Tongue (tissue), 2 donors: ENCODE results near the gene JAK1. TPM values are rescaled to one million over a fixed set of nuclear protein-coding genes. Genes with fewer than 3 reads are reported as not detected.

Experiments
- DNase-seq: peaks from one replicate; pipeline ENCODE4 v3.0.0-alpha.2; 2015
- total RNA-seq: library from RNA; depleted of rRNA; stranded (reverse); fragments of >200 nt; gene quantifications from one replicate; pipeline ENCODE4 v1.2.3, GENCODE V29; 2014

JAK1 gene
- total RNA-seq, 1 donor from 2014 or later, result 85.6 TPM

DNA sequence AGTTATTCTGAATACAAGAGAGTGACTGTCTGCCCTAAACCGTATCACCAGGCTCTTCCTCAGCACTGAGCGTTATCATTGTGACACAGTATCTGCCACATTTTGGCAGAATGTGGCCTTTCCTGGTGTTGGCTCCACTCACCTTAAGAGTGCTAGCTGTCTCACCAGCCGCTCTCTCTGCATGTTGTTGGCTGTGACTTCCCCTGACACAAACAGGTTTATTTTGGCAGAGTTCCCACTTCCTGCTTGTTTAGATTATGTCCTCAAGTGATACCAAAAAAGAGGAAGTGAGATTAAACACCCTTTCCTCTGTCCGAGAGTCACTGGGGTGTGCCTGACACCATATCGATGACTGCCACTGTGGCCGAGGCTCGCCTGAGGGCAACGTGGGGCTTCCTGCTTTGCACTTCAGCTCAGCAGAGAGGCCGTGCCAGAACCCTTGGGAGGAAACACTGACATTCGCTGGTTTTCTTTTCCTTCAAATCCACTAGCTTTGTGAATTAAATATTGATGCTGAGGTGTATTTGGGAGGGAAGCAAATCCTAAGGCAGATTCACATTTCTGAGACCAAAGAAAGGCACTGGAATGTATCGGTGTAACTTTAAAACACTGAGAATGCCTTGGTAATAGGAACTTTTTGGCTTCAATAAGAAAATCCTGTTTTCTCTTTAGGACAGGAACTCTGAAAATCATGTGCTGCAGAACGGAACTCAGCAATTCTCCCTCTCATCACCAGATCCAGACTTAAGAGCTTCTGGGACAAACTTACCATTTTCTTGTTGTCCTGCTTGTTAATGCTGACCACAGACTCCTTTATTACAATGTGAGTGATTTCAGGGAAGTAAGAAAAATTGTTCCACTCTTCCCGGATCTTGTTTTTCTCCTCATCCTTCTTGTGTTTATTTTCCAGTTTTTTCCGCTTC, 102.1 kb downstream of the JAK1 start:
- DNase-seq, result no peak

DNA sequence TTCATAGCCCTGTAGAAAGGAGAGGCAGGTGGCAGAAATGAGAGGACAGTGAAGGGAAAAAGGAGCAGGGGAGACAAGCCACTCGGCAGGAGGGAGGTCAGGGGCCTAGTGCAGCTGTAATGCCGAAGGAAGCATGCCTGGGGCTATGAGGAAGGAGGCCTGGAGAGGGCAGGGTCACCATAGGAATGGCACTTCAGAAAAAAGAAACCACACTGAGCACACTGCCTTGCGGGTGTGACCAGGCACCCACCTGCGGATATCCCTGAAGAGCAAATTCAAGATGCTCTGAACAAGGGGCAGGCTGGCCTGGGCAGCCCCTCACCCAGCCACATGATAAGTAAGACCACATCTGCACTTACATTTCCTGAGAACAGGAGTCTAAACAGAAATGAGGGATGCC, 104.7 kb downstream of the JAK1 start:
- peak; percentile 36 for DNase-seq

DNA sequence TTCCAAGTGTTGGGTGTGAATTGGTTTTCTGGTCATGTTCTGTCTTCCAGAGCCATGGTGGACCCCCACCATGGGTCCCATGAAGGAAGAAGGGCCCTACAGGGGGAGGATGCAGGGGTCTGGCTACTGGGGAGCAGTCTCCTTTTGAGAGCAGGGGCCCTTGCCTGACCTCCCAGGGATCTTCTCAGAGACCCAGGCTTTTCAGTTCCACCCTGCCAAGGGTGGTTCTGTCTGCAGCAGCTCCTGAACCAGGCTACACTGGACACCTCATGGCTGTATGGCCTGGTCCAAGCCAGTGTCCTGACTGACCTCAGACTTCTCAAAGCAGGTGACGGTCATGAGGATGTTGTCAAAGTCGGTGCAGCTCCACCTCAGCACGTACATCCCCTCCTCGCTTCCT, 109.0 kb downstream of the JAK1 start:
- no peak for DNase-seq

DNA sequence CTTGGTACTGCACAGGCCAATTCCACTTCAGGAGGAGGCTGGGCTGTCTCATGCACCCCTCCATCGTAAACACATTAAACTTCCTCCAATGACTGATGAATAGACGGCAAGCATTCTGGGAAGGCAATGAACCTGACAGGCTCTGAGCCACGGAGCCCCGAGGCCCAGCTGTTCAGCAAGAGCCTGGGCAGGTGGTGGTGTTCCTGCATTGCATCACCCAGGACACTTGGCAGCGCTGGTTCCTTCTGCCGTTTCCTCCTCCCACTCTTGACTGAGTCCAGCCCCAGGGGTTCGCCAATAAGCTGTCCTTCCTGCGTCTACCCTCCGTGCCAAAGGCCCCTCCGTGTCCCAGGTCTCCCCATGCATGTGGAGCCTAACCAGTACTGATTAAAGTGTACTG, 109.8 kb downstream of the JAK1 start:
- peak; percentile 28 for DNase-seq

DNA sequence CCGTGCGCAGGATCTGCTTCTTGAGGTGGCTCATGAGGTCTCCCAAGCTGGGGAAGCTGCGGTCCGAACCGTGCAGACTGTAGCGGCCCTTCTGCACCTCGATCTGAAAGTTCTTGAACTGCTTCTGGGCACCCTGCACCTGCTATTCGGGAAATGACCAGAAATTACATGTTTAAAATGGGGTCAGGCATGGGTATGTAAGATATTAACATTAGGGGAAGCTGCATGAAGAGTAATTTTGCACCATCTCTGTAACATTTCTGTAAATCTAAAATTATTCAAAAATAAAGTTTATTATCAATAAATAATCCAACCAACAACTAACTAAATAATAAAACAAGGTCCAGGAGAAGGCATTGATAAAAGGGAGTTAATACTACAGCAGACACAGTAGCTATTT, 110.8 kb downstream of the JAK1 start:
- no peak for DNase-seq

DNA sequence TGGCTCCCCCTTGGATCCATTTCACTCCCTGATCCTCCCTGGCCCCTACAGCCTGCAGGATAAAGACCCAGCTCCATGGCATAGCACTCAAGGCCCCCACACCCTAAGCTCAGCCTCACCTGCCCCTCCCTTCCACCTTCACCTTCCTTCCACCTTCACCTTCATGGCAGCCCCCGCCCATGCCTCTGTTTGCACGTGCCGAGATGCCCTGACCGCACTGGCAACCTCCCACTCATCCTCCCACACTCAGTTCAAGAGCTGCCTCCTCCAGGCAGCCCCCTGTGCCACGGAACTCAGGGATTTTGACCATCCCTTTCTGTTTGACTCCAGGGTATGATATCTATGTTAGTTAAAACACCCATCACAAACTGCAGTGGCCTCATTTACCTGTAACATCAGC, 111.7 kb downstream of the JAK1 start:
- no peak for DNase-seq

DNA sequence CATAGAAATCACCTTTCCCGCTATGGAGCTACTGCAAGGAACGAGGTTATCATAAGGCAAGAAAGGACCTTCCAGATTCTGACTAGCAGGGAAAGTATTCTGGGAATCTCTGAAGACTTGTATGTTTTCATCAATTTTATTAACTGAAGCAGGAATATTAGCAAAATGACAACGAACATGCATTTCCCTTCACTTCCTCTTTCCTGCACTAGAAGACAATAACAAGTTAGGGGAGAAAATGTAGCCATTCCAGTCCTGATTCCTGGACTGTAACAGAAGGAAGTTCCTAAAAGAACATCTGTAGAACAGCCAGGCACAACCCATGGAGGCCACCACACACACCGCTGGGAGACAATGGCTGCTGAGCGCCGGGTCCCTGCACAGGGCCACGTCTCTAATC, 114.7 kb downstream of the JAK1 start:
- no peak for DNase-seq

DNA sequence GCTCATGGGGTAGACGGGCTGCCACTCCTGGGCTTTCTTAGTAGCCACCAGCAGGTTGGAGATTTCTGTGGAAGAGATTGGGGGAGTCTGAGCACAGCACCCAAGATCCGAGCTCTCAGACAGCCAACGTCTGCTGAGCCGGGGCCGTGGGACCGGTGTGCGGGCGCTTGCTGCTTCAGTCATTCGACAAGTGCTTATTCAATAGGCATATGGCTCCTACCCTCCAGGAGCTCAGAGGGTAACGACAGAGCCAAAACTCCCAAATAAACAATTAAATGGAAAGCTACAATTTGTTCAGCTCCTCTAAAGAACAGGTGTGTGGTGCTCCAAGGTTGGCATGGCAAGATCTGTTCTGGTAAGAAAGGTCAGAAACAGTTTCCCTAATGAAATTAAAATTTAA, 115.5 kb downstream of the JAK1 start:
- no peak for DNase-seq

DNA sequence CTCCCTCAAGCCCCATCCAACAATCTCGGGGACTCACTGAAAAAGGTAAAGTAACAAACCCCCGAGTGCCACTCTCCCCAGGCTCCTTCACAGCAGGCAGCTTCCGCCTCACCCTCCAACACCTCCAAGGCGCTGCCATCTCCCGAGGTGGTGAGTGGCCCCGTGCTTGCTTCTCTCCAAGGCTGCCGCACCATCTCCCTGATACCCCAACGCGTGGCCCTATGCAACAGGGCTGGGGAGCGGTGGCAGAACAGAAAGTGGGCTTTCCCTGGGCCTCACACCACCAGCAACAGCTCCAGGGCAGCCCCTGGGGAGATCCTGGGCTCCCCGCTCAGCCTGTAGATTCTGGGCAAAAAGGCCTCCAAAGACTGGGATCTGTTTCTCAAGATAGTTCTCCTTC, 116.4 kb downstream of the JAK1 start:
- DNase-seq, result no peak

DNA sequence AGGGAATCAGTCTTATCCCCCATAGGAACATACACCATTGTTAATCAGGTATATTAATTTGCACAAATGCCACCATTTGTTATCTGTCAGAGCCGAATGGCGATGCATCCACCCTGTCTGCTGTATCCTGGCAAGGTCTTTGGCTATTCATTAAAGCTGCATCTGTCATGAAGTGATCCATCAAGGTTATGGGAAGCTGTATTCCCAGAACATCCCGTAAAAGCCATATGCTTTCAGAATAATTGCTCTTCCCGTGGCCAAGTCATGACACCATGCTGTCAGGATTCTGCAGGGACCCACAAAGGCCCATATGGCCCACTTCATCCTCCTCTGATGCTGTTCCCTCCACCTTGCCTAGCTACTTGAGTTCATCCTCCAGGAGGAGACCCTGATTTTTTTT, 117.5 kb downstream of the JAK1 start:
- no peak for DNase-seq

DNA sequence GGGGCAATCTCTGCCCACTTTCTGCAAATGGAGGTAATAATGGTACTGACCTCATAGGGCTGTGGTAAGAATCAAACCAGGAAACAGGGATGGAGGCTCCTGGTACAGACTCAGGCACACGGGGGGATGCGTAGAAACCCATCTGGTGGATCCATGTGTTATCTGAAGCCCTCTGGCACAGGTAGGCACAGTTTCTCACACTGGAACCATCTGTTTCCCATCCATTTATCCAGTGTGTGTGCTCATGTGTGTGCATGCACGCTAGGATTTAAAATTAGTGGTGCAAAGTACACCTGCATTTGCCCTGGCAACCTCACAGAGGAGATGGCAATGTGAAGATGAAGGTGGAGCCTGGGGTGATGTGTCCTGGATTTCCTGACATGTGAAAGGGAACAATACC, 118.2 kb downstream of the JAK1 start:
- no peak for DNase-seq

DNA sequence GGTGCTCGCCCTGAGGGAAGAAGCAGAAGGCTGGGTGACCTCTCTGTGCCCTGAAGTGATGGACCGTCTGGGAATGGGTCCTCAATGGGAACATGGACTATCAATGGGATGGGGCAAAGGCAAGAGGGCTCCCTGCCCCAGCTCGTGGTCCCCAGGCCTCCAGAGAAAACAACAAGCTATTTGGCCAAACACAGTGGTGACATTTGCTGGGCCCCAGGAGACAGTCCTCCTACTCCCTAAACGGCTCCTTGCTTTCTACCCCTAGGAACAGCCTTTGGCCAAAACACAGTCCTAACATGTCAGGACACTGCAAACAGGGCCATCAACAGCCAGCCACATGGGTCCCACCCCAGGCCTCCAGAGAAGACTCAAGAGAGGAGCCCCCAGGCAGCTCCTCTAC, 118.7 kb downstream of the JAK1 start:
- no peak for DNase-seq

DNA sequence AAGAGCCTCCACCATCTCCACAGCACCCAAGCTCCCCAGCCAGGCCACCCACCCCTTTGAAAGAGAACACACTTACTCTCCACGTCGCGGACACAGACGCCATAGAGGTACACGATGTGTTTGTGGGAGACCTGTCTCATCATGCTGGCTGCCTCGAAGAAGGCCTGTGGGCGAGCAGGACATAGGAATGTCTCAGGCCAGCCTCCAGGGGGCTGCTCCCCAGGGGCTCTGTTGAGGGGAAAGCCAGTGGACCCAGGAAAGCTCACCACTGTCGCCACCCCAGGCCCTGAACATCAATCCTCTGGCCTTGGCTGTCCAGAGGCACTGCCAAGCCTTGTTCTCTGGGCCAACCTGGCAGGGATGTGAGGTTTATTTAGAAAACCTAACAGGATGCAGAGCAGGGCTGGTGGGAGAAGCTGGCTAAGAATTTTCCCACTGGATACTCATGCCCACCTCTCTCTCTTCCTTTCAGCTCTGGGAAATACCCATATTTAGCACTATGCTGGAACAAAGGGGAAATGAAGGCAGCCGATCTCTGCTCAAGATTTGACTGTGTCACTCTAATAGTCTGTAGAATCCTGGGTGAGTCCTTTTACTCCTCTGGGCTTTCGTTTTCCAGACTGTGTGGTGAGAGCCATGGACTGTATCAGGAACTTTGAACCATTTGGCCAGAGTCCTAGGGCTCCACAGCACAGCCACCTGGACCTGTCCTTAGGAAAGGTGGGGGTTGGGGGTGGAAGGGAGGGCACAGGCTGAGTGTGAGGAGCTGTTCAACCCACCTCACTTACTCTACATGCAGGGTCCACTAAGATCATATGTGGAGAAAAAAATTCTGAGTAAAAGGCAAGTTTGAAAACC, 119.5 kb downstream of the JAK1 start:
- DNase-seq, result no peak

DNA sequence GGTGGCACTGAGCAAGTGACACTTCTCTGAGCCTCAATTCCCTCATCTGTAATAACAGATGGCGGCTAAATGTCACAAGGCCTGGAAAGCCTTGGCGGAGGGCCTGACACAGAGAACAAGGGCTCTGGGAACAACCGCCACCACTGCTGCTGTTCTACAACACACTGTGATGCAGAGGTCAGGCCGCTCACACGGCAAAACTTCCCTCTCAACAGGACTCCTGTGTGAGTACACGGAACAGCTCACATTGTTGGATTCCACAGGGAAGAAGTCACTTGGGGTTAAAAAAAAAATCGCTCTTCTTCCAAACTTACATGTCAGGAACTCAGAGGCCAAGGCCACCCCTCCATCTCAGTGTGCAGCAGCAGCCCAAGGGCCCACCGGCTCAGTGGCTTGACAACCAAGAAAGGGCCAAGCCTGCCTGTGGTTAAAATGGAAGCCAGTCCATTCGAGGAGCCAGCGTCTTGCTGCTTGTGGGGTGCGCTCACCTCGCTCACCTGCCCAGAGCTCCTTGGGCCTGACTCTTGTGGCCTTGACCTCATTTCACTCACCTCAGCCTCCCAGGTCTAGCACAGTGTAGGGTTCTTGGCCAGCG, 120.4 kb downstream of the JAK1 start:
- no peak for DNase-seq

DNA sequence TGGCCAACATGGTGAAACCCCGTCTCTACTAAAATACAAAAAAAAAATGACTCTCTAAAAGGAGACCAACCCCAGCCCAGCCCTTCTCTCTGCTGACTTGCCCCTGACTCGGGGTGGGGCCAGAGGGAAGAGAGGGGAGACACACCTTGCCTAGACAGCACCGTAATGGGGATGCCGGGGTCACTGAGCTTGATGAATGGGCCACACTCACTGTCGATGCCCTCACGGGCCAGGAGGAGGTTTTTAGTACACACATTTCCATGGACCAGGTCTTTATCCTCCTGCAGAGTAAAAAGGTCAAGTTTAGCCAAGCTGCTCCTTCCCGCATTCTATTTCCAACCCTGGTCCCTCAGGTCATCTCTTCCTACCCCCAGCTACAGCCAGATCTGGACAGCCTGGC, 121.7 kb downstream of the JAK1 start:
- no peak for DNase-seq

DNA sequence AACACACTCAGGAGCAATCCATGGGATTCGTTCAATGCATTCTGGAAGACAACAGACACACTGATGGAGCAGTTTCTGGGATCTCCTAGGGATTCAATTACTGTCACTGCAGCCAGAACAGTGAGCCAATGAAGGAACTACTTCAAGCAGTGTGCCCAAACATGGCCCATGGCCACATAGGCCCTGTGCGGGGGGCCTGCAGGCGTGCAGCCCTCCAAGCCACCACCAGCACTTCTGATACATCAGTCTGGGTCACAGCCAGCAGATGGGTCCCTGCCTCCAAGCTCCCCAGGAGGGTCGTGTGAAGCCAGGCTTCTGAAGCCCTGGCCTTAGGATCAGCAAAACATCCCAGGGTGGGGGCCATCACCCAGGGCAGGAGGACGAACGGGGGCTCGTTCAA, 122.2 kb downstream of the JAK1 start:
- no peak for DNase-seq

DNA sequence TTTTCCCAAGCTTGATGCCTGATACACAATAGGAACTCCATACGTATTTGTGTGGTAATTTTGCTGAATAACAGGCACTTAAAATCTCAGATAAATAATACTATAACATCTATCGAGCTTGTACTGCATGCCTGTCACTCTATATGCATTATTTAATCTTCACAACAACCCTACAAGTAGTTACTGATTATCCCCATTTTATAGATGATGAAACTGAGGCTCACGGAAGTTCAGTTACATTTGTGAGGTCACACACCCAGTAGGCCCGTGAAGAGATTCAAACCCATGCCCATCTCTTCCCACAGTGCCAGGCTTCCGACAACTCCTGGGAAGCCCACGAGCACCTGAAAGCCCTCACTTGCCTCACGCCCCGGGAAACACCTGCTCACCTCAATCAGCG, 122.7 kb downstream of the JAK1 start:
- DNase-seq, result no peak

DNA sequence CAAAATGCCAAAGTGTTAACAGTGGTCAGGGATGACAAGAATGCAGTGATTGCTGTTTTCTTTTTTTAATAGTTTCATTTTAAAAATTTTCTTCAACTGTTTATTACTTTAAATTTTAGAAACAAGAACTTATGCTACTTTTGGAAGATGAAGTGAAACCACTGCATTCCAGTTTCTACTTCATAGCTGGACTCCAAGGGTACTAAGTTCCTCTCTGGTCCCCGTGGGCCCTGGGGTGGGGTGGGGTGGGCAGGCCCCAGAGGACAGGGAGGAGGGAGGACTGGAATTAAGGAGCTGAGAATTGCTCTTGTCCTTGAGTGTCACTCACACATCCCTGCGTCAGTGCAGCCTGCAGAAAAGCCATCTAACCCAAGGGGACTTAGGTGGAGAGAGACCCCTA, 124.1 kb downstream of the JAK1 start:
- no peak for DNase-seq

DNA sequence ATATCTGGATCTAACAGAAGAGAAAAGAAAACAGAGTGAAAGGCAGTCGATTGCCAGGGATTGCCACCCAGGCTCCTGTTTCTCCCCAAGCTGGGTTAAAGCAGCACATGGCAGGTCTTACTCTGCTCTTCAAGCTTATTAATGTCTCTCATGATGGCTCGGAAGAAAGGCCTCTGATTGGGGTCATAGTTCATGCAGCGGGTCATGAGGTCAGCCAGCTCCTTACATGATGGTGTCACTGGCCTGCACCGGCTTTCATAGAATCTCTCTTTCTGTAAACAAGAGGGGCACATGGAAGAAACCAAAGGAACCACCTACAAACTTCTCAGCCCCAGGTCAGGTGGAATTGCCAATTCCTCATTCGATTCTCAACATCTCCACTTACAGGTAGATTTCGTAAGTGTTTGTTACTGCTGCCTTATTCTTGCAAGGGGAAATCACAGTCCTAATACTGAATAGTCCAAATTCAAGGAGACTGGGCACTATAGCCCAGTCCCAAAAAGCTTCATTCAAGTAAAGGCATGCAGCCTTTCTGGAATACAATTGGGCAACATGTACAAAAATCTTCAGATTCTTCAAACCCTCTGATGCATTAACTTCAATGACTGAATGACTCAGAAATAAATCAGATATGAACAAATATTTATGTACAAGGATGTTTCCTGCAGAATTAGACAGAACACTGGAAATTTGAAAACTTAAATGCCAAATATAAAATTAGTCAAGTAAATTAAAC, 124.9 kb downstream of the JAK1 start:
- no peak for DNase-seq

DNA sequence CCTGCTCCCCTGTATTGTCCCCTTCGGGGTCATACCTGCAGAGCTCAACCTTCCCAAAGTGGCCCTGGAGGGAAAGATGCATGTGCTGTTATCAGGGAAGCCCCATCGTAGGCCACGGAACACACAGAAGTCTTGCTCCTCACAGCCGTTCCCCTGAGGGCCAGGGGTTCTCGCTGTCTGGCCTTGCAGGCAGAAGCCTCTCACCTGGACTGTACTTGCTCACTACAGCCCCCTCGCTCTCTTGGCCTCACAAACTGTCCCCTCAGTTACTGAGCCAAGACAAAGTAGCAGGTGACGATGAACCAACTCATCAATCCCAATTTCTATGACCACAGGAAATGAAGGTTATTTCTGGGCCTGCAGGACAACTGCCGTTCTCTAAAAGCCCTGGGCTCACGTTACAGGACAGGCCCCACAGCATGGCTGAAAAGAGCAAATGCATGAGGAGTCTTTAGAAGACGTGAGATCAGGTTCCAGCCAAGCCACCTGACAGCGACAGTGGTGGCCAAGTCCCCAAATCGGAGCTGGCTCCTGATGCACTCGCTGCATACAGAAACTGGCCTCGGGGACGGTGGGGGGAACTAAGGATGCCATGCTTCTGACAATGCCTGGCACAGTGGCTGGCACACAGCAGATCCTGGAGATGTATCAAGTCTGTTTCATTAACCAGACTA, 126.5 kb downstream of the JAK1 start:
- peak; percentile 71 for DNase-seq

DNA sequence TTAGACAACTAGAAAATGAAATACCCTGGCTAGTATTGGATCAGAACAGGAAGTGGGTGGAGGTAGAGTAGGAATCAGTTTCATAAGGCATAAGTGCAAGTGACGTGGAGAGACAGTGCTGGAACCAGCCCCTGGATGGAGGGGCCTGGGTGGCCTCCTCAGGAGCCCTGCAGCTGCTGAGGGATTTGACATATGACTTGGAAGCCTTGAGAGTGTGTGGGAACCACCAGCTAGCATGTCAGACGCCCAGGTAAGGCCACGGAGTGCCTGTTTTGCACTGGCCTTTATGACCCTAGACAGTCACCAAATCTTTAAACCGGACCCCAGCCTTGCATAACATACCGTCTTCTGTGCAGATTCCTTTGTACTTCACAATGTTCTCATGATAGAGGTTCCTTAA, 127.1 kb downstream of the JAK1 start:
- peak; percentile 26 for DNase-seq

DNA sequence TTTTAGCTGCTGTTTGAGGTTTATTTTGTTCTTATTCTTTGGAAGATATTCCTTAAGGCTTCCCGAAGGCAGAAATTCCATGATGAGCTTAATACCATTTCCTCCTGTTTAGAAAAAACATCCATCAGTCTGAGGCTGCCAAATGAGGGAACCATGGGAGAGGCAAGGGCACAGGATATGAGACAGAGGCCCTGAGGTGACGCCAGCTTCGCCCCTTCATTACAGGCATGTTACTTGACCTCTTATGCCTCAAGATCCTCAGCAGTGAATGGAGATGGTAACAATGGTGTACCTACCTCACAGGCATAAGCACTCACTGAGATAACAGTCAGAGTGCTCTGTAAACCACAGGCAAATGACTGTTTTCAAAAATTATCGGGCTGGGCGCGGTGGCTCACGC, 127.9 kb downstream of the JAK1 start:
- DNase-seq, result no peak
